WI38 (cell line): ENCODE measurements around the gene ANKHD1.

Experiments used
- H3K4me3 ChIP-seq: 2 replicates; pipeline ENCODE4 v1.5.1; 2011; ENCODE audit warnings: low read depth, mild to moderate bottlenecking, control low read depth, low read length
- TF ChIP-seq, protein P1 (sequence below): IDR thresholded peaks from 2 replicates; pipeline ENCODE4 v1.5.1; 2012; ENCODE audit warnings: low read depth, mild to moderate bottlenecking, control low read depth, low read length

The ANKHD1 gene, protein sequence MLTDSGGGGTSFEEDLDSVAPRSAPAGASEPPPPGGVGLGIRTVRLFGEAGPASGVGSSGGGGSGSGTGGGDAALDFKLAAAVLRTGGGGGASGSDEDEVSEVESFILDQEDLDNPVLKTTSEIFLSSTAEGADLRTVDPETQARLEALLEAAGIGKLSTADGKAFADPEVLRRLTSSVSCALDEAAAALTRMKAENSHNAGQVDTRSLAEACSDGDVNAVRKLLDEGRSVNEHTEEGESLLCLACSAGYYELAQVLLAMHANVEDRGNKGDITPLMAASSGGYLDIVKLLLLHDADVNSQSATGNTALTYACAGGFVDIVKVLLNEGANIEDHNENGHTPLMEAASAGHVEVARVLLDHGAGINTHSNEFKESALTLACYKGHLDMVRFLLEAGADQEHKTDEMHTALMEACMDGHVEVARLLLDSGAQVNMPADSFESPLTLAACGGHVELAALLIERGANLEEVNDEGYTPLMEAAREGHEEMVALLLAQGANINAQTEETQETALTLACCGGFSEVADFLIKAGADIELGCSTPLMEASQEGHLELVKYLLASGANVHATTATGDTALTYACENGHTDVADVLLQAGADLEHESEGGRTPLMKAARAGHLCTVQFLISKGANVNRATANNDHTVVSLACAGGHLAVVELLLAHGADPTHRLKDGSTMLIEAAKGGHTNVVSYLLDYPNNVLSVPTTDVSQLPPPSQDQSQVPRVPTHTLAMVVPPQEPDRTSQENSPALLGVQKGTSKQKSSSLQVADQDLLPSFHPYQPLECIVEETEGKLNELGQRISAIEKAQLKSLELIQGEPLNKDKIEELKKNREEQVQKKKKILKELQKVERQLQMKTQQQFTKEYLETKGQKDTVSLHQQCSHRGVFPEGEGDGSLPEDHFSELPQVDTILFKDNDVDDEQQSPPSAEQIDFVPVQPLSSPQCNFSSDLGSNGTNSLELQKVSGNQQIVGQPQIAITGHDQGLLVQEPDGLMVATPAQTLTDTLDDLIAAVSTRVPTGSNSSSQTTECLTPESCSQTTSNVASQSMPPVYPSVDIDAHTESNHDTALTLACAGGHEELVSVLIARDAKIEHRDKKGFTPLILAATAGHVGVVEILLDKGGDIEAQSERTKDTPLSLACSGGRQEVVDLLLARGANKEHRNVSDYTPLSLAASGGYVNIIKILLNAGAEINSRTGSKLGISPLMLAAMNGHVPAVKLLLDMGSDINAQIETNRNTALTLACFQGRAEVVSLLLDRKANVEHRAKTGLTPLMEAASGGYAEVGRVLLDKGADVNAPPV (N-terminal part only)

GRCh38 chr5:140401362-140402257 lies at the start of gene ANKHD1:
Gene ANKHD1, plus strand, starts transcription at chr5:140401833. Its CDS starts 135 bp downstream, at chr5:140401968.
- TF ChIP-seq, protein P1, sequence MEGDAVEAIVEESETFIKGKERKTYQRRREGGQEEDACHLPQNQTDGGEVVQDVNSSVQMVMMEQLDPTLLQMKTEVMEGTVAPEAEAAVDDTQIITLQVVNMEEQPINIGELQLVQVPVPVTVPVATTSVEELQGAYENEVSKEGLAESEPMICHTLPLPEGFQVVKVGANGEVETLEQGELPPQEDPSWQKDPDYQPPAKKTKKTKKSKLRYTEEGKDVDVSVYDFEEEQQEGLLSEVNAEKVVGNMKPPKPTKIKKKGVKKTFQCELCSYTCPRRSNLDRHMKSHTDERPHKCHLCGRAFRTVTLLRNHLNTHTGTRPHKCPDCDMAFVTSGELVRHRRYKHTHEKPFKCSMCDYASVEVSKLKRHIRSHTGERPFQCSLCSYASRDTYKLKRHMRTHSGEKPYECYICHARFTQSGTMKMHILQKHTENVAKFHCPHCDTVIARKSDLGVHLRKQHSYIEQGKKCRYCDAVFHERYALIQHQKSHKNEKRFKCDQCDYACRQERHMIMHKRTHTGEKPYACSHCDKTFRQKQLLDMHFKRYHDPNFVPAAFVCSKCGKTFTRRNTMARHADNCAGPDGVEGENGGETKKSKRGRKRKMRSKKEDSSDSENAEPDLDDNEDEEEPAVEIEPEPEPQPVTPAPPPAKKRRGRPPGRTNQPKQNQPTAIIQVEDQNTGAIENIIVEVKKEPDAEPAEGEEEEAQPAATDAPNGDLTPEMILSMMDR, result no peak
- peak within 1 kb of the TSS; percentile 98 for H3K4me3 ChIP-seq

- H3K4me3 ChIP-seq, result no peak overlapping the region
- TF ChIP-seq, protein P1, result no peak
Observed at GRCh38 chr5:140355546-140355945, 46.1 kb upstream of the ANKHD1 start.

- H3K4me3 ChIP-seq, result no peak overlapping the region
- TF ChIP-seq, protein P1, result no peak
Observed at GRCh38 chr5:140356853-140357725, 44.5 kb upstream of the ANKHD1 start.

DNA sequence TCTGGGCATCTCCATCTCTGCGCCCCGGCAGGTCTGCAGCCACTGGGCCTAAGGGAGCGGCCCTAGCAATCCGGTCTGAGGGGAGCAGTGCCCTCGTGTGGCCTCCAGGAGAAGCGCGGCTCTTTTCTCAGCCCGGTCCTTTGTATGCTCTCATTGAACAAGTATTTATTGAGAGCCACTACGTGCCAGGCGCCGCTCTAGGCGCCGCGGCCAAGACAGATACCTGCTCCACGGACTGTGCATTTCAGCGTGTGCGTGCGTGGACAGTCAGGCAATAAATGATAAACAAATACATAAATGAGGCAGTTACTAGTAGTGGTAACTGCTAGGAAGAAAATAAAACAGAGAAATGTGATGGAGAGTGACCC lies 43.9 kb upstream of the ANKHD1 start:
- TF ChIP-seq, protein P1, result peak; percentile 94
- H3K4me3 ChIP-seq, result no peak overlapping the region

DNA sequence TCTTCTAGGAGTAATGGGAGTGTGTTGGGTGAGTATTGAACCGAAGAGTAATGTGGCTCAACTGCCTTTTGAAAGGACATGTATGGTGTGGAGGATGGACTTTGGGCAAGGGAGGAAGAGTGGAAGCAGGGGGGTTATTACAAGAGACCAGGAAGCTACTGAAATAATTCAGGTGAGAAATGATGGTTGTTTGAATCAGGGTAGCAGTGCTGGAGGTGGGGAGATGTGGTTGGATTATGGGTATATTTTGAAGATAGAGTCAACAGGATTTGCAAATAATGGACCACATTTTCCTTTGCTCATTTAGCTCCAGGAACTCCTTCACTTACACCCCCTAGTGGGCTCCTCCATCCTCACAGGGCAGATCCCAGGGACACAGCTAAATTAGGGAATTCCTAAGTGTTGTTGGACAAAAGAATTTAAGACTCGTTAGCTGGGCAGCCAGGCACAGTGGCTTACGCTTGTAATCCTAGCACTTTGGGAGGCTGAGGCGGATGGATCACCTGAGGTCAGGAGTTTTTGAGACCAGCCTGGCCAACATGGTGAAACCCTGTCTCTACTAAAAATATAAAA lies 42.8 kb upstream of the ANKHD1 start:
- TF ChIP-seq, protein P1, result peak; percentile 57
- no peak overlapping the region for H3K4me3 ChIP-seq
